LNCaP clone FGC (cell line): ENCODE data around the gene ITPR2.
A peak's percentile ranks its signal among the peaks of the same experiment; 100 is the strongest.

Experiments
- DNase-seq: peaks from one replicate; pipeline ENCODE4 v3.0.0-alpha.2; 2011; ENCODE audit warnings: low read depth
- H3K4me3 ChIP-seq: 2 replicates; pipeline ENCODE4 v1.5.1; 2011; ENCODE audit warnings: mild to moderate bottlenecking, low read depth, low read length, control low read depth
- CTCF ChIP-seq: IDR thresholded peaks from 2 replicates; pipeline ENCODE4 v1.5.1; 2012; ENCODE audit warnings: mild to moderate bottlenecking; ENCODE audit not compliant: control insufficient read depth, insufficient read depth; ENCODE audit errors: extremely low read depth

Gene ITPR2

DNA sequence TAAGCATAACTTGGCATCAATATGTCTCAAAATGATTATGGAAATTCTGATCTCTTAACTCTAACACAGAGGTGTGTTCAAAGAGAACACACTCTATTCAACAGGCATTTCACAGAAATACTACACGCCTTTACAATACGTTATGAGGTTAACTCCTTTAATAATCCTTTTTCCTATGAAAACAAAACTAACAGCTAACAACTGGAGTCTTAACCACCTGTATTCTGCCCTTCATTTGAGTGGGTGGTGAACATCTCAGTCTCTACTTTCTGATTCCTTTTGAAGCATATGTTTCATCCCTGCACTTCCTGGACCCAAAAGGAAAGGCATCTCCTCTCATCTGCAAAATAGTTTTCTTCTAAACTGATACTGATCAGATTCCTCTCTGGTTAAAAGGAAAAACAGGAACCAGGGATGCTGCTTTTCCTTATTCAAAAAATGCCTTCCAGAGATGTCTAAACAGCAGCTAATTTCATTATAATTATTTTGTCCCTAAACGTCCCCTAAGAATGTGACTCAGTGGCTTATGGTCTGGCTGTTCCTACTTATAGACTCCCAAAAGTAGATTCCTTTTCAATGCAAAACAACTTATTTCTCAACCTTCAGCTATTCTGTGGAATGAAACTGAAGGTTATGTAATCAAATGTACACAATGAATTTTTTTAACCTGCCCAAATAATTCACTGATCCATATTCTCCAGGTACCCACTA is 24.1 kb downstream of the ITPR2 start:
- no peak for TF ChIP-seq CTCF
- DNase-seq: no peak
- H3K4me3 ChIP-seq: no peak overlapping the region

DNA sequence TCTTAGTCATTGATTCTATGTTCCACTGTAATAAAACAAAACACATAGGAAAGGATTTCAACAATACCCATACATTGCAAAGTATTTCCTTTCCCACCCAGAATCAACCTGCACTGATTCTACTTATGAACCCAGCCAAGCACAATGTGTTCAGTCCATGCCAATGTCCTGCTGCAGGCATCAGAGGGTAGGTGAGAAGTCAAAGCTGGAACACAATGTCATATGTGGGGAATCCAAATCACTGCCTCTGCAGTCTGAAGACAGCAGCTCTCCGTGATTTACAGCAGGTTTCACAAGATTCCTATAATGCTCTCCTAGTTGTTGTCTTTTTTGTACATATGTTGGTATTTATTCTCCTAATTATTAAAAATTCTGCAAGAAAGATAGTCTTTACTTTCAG is 25.7 kb downstream of the ITPR2 start:
- TF ChIP-seq CTCF: no peak
- DNase-seq: no peak

GRCh38 chr12:26806556-26806955 is 26.4 kb downstream of the ITPR2 start:
- no peak for DNase-seq
- no peak for TF ChIP-seq CTCF
- H3K4me3 ChIP-seq: no peak overlapping the region

More for the DNA sequence above, 25.7 kb downstream of the ITPR2 start:
- H3K4me3 ChIP-seq: no peak overlapping the region

DNA sequence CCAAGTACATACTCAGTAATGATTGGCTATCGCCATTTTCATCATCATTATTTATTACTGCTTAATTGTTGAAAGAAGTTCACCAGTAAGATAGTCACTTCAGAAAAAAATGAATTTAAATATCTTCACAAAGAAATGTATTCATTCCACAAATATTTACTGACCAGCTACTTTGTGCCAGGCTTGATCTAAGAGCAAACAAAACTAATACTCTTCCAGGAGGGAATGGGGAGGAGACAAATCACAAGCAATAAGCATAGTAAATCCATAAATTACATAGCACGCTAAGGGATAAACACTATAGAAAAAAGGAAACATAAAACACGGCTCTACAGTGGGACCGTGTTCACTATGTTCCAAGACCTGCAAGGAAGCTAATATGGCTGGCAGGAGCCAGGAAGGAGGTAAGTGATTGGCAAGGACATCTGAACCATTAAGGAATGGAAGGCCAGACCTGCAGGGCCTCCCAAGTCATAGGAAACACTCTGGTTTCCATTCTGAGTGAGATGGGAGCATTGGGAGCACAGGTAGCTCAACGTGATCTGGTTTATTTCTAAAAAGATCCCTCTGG is 27.5 kb downstream of the ITPR2 start:
- TF ChIP-seq CTCF: no peak

DNA sequence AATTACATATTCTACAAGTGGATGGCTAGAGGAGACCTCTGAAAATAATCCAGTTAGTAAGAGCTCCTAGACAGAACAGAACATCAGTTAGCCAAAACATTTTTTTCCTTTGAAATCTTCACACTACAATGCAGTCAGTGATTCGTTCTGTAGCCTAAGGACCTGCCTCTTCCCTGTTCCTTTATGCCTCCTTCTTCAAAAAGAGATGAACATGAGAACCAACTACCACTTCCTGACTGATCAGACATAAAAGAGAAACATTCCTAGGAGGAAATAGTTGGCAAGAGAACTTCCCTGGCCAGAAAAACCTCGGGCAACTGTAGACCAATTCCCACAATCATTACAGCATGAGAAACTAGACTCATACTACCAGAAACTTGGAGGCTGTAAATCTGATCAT is 29.4 kb downstream of the ITPR2 start:
- DNase-seq: no peak
- no peak overlapping the region for H3K4me3 ChIP-seq
- no peak for TF ChIP-seq CTCF

More for the DNA sequence above, 27.5 kb downstream of the ITPR2 start:
- DNase-seq: peak; percentile 77
- H3K4me3 ChIP-seq: no peak overlapping the region

- no peak for TF ChIP-seq CTCF
- no peak for DNase-seq
- no peak overlapping the region for H3K4me3 ChIP-seq
These were observed 31.5 kb downstream of the ITPR2 start for GRCh38 chr12:26801486-26801885.

DNA sequence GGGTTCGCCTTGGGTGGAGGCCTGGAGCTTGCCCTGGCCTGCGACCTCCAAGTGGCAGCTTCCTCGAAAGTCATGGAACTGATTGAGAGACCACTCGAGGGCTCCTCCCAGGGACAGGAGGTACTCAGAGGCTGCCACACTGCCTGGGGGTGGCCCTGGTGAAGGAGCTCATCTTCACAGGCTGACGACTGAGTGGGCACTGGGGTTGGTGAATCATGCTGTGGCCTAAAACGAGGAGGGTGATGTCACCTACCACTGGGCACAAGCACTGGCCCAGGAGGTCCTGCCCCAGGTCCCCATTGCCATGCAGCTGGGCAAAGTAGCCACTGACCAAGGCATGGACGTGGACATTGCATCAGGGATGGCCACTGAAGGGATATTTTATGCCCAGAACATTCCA is 32.1 kb downstream of the ITPR2 start:
- no peak overlapping the region for H3K4me3 ChIP-seq
- no peak for DNase-seq
- no peak for TF ChIP-seq CTCF
